HG03066 (cell line): ENCODE results near the gene ZCWPW1.
A peak's percentile ranks its signal among the peaks of the same experiment; 100 is the strongest.
"Not testable (repeated sequence)": the region's sequence is repeated elsewhere in the genome, so short reads cannot be mapped to it uniquely, and the experiment has no call there.

Experiments
- ATAC-seq: cut with Tn5 transposase; IDR thresholded peaks from one replicate; pipeline ENCODE4 v1.9.1; 2021; ENCODE audit warnings: low read depth; ENCODE audit not compliant: unreplicated experiment

ZCWPW1 gene

GRCh38 chr7:100380196-100380595 lies 48.3 kb downstream of the ZCWPW1 start:
- no peak for ATAC-seq

DNA sequence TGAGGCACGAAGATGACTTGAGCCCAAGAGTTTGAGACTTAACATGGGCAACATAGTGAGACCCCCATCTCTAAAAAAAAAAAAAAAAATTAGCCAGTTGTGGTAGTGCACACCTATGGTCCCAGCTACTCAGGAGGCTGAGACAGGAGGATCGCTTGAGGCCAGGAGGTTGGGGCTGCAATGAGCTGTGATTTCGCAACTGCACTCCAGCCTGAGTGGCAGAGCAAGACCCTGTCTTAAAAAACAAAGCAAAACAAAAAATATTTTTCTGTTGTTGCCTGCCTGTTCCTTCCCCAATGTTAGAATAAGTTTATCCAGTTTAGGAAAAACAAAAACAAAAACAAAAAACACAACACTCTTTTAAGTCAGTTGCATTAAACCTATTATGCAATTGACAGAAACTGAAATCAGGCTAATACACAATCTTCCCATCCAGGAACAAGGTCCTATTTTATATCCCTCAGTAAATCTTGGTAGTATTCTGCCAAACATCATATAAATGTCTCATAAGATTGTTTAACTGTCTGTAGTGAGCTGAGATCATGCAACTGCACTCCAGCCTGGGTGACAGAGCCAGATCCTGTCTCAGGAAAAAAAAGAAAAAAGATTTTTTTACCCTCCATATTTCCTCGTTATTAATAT lies 50.3 kb downstream of the ZCWPW1 start:
- no peak for ATAC-seq

DNA sequence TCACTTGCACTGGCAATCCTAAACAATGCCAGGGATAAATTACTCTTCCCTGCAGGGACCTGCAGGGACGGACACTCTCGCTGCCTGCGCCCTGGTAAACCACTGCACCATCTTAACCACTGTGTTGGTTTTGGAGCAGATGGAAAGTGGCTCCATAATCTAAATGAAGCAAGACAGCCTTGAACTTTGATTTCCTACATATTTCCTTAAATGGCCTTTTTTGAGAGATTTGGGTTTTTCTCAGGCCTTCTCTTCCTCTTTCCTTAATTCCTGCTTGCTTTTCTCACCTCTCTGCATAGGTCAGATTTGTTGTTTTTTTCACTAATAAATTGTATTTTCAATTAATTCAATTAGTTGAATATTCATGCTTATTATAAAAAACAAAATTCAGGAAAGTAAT lies 52.4 kb downstream of the ZCWPW1 start:
- ATAC-seq = no peak

DNA sequence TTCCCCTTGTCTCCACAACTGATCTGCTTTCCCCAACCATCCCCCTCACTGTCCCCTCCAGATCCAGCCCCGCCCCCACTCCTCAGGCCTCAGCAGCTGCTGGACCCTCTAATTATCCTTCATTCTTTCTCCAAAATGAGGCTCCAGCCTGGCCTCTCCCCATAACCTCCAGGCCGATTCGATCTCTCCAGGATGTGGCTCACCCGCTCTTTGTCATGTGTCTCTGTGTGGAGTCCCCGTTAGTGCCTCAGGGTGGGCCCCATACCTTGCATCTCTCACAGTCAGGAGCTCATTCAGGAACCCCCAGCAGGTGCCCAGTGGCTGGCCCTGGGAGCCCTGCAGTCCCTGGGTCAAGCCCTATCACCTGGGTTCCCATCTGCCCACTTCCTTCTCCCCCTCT lies 53.9 kb downstream of the ZCWPW1 start:
- no peak for ATAC-seq

DNA sequence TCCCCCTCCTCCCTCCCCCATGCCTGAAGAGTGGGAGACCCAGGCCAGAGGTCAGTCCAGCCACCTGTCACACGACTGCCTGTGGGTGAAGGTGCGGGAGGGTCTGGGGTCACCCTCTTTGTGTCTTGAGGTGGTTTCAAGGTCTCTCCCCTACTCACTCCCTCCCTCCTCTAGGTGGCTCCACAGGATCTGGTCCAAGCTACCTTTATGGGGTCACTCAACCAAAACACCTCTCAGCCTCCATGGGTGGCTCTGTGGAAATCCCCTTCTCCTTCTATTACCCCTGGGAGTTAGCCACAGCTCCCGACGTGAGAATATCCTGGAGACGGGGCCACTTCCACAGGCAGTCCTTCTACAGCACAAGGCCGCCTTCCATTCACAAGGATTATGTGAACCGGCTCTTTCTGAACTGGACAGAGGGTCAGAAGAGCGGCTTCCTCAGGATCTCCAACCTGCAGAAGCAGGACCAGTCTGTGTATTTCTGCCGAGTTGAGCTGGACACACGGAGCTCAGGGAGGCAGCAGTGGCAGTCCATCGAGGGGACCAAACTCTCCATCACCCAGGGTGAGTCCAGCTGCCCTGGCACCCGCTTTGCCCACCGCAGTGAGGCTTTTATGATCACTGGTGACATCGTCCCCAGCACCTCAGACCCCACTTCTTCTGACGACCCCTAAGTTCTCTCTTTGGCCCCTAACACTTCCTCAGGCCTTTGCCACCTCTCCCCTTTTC lies 54.5 kb downstream of the ZCWPW1 start:
- not testable (repeated sequence) for ATAC-seq

GRCh38 chr7:100373261-100373831 lies 55.2 kb downstream of the ZCWPW1 start, which contains the start of gene PILRA:
PILRA (plus strand) TSS chr7:100373487; CDS start chr7:100373657, 170 bp downstream.
- no peak for ATAC-seq

DNA sequence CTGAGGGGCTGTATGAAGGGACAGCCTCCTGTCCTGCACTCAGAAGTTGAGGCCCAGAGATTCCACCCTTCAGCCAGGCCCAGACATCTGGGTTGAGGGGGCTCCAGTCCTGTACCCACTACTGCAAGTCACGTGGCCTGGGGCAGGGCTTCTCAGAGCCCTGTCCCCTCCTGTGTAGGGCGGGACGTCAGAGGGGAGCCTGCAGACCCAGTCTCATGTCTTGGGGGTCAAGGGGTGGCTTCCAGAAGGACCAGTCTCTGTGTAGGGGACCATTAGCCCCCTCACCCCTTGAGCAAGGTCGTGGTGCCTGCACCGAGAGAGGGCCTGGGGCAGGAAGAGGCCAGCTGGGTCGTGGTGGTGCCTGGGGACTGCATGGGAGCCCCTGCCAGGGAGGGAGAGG lies 55.8 kb downstream of the ZCWPW1 start:
- no peak for ATAC-seq

GRCh38 chr7:100372256-100372655 lies 56.2 kb downstream of the ZCWPW1 start:
- ATAC-seq = no peak

DNA sequence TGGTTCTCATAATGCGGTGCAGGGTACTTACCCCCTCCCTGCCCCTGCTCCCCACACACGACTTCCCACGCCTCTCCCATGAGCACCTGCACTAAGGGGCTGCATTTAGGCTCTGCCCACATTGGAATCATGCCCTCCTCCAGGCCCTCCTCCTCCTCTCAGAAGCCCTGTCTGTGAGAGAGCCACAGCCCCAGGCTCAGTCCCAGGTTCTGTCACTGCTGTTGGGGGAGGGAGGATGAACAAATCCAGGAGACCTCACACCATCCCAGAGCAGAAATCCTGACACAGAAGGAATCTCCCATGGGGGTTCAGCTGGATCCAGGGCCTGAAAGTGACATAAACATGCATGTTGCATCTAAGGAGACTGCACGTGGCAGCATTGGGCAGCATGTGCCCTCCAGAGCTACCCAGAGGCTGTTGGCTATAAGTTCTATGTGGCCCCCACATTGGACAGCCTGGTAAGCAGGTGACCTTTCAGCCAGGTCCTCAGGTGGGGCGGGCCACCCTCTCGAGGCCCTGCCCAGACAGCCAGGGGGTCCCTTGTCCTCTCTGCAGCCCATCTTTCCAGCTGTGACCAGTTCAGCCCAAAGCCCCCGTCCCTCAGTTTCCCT lies 56.8 kb downstream of the ZCWPW1 start:
- no peak for ATAC-seq

DNA sequence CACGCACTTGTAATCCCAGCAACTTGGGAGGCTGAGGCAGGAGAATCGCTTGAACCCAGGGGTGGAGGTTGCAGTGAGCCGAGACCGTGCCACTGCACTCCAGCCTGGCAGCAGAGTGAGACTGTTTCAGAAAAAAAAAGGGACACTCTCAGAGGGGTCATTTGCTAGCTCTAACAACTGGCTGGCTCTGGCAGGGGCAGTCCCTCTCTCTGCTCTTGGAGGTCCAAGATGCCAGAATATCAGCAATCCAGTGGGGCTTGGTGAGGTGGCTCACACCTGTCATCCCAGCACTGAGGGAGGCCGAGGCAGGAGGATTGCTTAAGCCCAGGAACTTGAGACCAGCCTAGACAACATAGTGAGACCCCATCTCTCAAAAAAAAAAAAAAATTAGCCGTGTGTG lies 57.8 kb downstream of the ZCWPW1 start:
- ATAC-seq = no peak

DNA sequence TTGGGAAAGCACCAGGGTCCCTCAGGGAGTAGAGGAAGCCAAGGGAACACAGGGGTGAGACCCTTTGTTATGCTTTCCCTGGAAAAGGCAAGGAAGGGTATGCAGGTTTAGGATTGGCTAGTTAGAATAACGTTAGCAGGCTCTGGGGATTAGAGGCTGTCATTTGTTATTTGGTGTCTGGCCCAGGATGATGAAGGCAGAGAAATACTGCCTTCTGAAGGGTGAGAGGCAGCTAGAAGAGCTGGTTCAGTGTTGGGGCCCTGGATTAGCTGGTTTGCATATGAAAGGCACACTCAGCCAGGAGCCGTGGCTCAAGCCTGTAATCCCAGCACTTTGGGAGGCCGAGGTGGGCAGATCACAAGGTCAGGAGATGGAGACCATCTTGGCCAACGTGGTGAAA lies 58.2 kb downstream of the ZCWPW1 start:
- ATAC-seq = no peak

DNA sequence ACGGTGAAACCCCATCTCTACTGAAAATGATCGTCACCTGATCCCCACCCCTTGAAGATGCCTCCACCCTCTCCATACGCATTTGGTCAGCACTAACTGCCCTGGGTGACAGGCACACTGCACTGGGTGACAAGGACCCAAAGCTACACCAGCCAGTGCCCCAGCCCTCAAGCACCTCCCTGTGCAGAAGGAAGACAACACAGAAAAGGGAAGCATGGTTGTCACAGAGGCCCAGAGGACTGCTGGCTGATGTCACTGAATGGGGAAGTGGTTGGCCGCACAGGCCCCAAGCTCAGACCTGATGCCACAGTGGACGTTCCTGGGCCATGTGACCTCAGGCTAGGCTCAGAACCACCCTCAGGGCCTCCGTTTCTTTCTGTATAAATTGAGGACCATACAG lies 59.4 kb downstream of the ZCWPW1 start:
- ATAC-seq = peak; percentile 57

GRCh38 chr7:100367676-100368613 lies 60.6 kb downstream of the ZCWPW1 start:
- no peak for ATAC-seq

GRCh38 chr7:100367251-100367620 lies 61.3 kb downstream of the ZCWPW1 start:
- ATAC-seq = no peak

DNA sequence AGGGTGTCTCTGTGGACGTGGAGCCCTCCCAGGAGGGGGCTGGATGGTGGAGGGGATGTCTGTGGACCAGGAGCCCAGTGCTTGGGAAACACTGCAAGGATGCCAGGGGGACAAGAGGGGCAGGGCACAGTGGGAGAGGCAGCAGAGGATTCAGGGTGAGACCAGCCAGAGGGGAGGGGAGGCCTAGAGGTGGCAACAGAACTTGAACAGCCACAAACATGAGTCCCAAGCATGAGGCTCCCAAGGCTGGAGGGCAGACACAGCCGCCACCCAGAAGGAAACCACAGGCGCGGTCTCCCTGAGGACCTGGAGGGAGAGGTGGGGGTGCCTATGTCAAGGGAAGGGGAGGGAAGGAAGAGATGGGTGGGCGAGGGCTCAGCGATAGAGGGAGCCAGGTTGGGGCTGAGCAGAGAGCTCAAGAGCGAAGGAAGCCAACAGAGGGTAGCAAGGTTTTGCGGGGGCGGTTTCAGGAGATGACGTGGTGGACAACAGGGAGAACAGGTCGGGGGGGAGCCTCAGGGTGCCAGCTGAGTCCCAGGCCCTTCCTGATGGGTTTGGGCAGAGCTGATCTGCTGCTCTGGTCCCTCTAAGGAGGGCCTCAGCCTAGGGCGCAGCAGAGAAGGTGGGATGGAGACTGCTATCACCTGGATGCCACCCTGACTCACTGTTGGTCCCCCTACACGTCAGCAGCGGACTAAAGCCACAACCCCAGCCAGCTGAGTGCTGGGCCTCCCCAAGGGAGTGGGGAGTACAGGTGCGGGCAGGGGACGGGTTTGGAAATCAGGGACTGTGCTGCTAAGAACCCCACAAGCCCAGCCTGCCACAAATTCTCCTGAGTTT lies 61.9 kb downstream of the ZCWPW1 start:
- no peak for ATAC-seq

GRCh38 chr7:100365998-100366367 lies 62.5 kb downstream of the ZCWPW1 start:
- not testable (repeated sequence) for ATAC-seq

DNA sequence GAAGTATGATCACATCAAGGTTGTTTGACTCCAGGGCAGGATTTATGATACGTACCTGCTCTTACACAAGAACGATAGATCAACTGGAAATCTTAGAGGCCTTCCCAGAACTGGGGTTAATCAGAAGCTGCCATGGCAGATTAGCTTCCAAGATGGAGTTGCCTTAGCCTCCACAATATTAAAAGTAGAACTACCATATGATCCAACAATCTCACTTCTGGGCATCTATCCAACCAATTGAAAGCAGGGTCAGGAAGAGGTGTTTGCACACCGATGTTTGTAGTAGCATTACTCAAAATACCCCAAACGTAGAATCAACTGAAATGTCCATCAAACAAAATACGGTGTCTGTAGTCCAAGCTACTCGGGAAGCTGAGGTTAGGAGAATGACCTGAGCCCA lies 64.0 kb downstream of the ZCWPW1 start:
- ATAC-seq = no peak

DNA sequence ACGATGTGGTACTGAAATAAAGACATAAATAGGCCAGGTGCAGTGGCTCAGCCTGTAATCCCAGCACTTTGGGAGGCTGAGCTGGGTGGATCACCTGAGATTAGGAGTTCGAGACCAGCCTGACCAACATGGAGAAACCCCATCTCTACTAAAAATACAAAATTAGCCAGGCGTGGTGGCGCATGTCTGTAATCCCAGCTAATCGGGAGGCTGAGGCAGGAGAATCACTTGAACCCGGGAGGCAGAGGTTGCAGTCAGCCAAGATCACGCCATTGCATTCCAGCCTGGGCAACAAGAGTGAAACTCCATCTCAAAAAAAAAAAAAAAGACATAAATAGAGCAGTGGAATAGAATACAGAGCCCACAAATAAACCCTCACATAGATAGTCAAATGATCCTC lies 64.7 kb downstream of the ZCWPW1 start:
- not testable (repeated sequence) for ATAC-seq

DNA sequence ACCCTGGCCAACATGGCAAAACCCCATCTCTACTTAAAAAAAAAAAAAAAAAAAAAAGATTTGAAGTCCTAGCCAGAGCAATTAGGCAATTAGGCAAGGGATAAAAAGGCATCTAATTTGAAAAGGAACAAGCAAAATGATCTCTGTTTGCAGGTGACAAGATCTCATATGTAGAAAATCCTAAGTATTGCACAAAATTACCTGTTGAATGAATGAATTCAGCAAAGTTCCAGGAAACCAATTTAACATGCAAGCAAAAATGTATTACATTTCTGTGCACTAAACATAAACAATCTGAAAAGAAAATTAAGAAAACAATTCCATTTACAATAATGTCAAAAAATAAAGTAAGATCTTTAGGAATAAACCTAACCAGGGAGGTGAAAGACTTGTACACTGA lies 65.4 kb downstream of the ZCWPW1 start:
- no peak for ATAC-seq
